ENCODE data around the gene EVI5. TPM values are rescaled to one million over a fixed set of nuclear protein-coding genes. Genes with fewer than 3 reads are reported as not detected.
A peak's percentile ranks its signal among the peaks of the same experiment; 100 is the strongest.

The EVI5 gene
- total RNA-seq, 1 experiment from 2014 or later = 23.2 TPM

GRCh38 chr1:92577261-92577895 is 207.5 kb downstream of the EVI5 start:
- no peak overlapping the region for H3K27ac Mint-ChIP-seq (ENCODE audit: low read depth, unreplicated experiment)
- no peaks in the 10 kb centered on the region for H3K36me3 Mint-ChIP-seq (ENCODE audit: insufficient read depth, unreplicated experiment)
- ChIA-PET CTCF (interaction anchor here (0.5 to 1.5 kb wide), 3 partner anchors 9 to 267 kb away, joined by 3 to 5 read pairs (median 3); no protein-coding TSS in a partner anchor), POLR2A (interaction anchor here (0.7 to 1.4 kb wide), 2 partner anchors 10 to 37 kb away, joined by 3 to 6 read pairs; no protein-coding TSS in a partner anchor)
- no peak overlapping the region for H3K4me3 Mint-ChIP-seq (ENCODE audit: unreplicated experiment)
- intact Hi-C loops (cut with micrococcal nuclease) = no loop called here
- H3K4me1 Mint-ChIP-seq (ENCODE audit: insufficient read depth, unreplicated experiment) = peaks cover 17% of the 10 kb centered on the region
- no peaks in the 10 kb centered on the region for H3K27me3 Mint-ChIP-seq (ENCODE audit: insufficient read depth, unreplicated experiment)
- H3K9me3 Mint-ChIP-seq (ENCODE audit: unreplicated experiment) = no peaks in the 10 kb centered on the region
- BruUV-seq (replicated peaks) = no TSS peak
- DNase-seq (ENCODE audit: unreplicated experiment) = peak; percentile 51
- TF ChIP-seq CTCF (IDR thresholded peaks at IDR 0.05; ENCODE audit: unreplicated experiment) = no peak

- ChIA-PET POLR2A (no interaction called here), CTCF (no interaction called here)
- peaks cover 14% of the 10 kb centered on the region for H3K4me1 Mint-ChIP-seq (ENCODE audit: insufficient read depth, unreplicated experiment)
- no peak for TF ChIP-seq CTCF (IDR thresholded peaks at IDR 0.05; ENCODE audit: unreplicated experiment)
- BruUV-seq (replicated peaks) = no TSS peak
- no peaks in the 10 kb centered on the region for H3K27me3 Mint-ChIP-seq (ENCODE audit: insufficient read depth, unreplicated experiment)
- H3K27ac Mint-ChIP-seq (ENCODE audit: low read depth, unreplicated experiment) = no peak overlapping the region
- no peak overlapping the region for H3K4me3 Mint-ChIP-seq (ENCODE audit: unreplicated experiment)
- intact Hi-C loops (cut with micrococcal nuclease) = no loop called here
- no peaks in the 10 kb centered on the region for H3K36me3 Mint-ChIP-seq (ENCODE audit: insufficient read depth, unreplicated experiment)
- H3K9me3 Mint-ChIP-seq (ENCODE audit: unreplicated experiment) = no peaks in the 10 kb centered on the region
- DNase-seq (ENCODE audit: unreplicated experiment) = no peak
These were observed 209.8 kb downstream of the EVI5 start for GRCh38 chr1:92575123-92575522.

GRCh38 chr1:92572520-92572919 is 212.4 kb downstream of the EVI5 start:
- no peaks in the 10 kb centered on the region for H3K9me3 Mint-ChIP-seq (ENCODE audit: unreplicated experiment)
- POLR2A ChIA-PET = no interaction called here
- no peak for DNase-seq (ENCODE audit: unreplicated experiment)
- intact Hi-C loops (cut with micrococcal nuclease) = no loop called here
- H3K36me3 Mint-ChIP-seq (ENCODE audit: insufficient read depth, unreplicated experiment) = no peaks in the 10 kb centered on the region
- no peaks in the 10 kb centered on the region for H3K27me3 Mint-ChIP-seq (ENCODE audit: insufficient read depth, unreplicated experiment)
- CTCF ChIA-PET = interaction anchor here (1.6 kb wide), 1 partner anchor 24 kb away, joined by 4 read pairs; no protein-coding TSS in a partner anchor
- H3K4me1 Mint-ChIP-seq (ENCODE audit: insufficient read depth, unreplicated experiment) = peaks cover 7% of the 10 kb centered on the region
- H3K27ac Mint-ChIP-seq (ENCODE audit: low read depth, unreplicated experiment) = no peak overlapping the region
- no TSS peak for BruUV-seq (replicated peaks)
- H3K4me3 Mint-ChIP-seq (ENCODE audit: unreplicated experiment) = no peak overlapping the region
- no peak for TF ChIP-seq CTCF (IDR thresholded peaks at IDR 0.05; ENCODE audit: unreplicated experiment)

- H3K4me3 Mint-ChIP-seq (ENCODE audit: unreplicated experiment) = no peak overlapping the region
- H3K4me1 Mint-ChIP-seq (ENCODE audit: insufficient read depth, unreplicated experiment) = no peaks in the 10 kb centered on the region
- no peak overlapping the region for H3K27ac Mint-ChIP-seq (ENCODE audit: low read depth, unreplicated experiment)
- H3K27me3 Mint-ChIP-seq (ENCODE audit: insufficient read depth, unreplicated experiment) = no peaks in the 10 kb centered on the region
- BruUV-seq (replicated peaks) = no TSS peak
- DNase-seq (ENCODE audit: unreplicated experiment) = no peak
- no peaks in the 10 kb centered on the region for H3K9me3 Mint-ChIP-seq (ENCODE audit: unreplicated experiment)
- no peaks in the 10 kb centered on the region for H3K36me3 Mint-ChIP-seq (ENCODE audit: insufficient read depth, unreplicated experiment)
- no peak for TF ChIP-seq CTCF (IDR thresholded peaks at IDR 0.05; ENCODE audit: unreplicated experiment)
- POLR2A ChIA-PET = no interaction called here
- CTCF ChIA-PET = interaction anchor here (0.9 kb wide), 1 partner anchor 261 kb away, joined by 3 read pairs; no protein-coding TSS in a partner anchor
- intact Hi-C loops (cut with micrococcal nuclease) = no loop called here
These were observed 213.3 kb downstream of the EVI5 start for GRCh38 chr1:92571578-92571977.
